Glomerular visceral epithelial cell (primary cell): ENCODE results near the gene KATNA1.
"Not testable (repeated sequence)": the region's sequence is repeated elsewhere in the genome, so short reads cannot be mapped to it uniquely, and the experiment has no call there.

Source experiments
- DNase-seq: peaks from one replicate; pipeline ENCODE4 v3.0.0-alpha.2; 2016; ENCODE audit errors: extremely low spot score

KATNA1 gene

DNA sequence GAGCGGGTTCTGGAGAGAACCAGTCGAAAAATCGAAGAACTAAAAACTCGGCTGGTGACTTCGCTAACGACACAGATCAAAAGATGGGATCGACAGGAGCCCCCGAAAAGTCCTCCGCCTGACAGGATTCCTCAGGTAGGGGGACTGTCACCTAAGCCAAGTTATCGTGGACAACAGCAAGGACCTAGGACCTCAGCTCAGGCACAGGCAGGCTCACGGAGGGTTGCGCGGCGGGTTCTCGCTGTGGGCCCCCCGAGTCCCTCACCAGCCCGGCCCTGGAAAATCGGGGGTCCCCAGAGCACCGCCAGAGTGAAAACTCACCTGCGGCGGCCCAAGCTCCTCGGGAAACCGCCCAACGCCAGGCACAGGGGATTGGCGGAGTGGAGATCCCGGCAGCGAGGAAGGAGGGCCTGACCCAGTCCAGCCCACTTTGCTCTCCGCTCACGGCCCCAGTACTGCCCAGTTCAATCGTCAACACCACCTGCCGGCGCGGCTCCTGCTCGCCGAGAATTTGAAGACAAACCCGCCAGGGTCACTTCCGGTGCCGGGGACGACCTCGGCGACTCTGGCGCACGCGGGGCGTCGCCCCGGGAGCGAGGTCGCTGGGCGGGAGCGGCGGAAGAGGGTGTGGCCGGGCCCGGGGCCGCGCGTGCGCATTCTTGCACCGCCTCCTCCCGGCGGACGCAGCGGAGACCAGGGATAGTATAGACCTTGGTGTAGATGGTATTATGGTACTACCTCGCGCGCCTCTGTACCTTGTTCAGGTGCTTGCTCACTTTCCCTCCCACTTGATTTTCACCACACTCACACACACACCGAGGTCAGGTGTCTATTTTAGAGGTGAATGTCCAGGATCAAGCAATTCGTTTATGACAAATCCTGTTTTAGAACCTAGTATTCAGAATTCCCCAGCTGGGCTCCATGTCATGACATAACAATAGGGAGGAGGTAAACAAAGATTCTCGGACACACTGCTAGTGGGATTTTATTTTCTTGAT lies at the start of gene KATNA1:
Gene KATNA1 (minus strand): TSS at position 567 of the 998 bp plus-strand sequence. CDS start 10,167 bp downstream, outside the sequence.
- DNase-seq: peak; percentile 93

DNA sequence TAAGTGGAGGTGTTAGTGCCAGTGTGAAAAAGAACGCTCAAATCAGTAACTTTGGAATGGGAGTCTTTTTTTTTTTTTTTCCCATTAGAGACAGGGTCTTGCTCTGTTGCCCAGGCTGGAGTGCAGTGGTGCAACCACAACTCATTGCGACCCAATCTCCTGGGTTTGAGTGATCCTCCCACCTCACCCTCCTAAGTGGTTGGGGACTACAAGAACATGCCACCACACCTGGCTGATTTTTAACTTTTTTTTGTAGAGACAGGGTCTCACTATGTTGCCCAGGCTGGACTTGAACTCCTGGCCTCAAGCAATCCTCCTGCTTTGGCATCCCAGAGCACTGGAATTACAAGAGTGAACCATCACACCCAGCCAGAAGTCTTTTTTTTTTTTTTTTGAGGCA lies 49.7 kb upstream of the KATNA1 start:
- no peak for DNase-seq

DNA sequence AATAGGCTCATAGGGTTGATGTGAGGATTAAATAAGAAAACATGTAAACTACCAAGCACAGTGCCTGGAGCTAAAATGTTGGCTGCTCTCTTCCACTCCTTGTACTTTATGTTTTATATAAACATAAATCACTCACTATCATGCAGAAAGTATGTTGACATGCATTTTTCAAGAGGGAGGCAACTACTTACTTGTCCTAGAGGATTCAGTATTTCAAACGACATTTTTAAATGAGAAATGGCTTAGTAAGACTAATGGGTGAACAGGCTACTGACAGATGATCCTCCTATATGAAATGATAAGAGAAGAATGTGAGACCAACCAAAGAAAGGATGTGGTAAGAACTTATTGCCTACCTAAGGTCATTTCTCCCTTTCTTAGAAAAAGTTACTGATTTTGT lies 48.4 kb upstream of the KATNA1 start:
- DNase-seq: no peak

GRCh38 chr6:149694921-149695320 lies 46.4 kb upstream of the KATNA1 start:
- no peak for DNase-seq

- no peak for DNase-seq
Measured at GRCh38 chr6:149691201-149691600, 42.7 kb upstream of the KATNA1 start.

DNA sequence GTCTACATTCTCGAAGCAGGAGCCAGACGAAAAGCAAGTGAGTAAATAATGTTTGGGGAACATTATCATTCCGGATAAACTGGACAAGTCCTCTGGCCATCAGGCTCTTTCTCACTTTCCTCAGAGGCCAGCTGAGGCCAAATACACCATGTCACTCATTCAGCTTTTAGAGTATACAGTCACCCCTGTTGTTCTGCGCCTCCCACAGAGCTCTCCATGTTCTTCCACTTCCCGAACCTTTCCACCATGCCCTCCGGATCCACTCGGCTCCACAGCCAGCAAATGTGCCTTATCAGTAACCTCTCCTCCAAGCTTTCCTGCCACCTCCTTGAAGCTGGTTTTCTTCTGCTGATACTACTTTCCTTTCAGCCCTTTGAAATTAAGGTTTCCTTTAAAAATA lies 37.7 kb upstream of the KATNA1 start:
- DNase-seq: no peak

DNA sequence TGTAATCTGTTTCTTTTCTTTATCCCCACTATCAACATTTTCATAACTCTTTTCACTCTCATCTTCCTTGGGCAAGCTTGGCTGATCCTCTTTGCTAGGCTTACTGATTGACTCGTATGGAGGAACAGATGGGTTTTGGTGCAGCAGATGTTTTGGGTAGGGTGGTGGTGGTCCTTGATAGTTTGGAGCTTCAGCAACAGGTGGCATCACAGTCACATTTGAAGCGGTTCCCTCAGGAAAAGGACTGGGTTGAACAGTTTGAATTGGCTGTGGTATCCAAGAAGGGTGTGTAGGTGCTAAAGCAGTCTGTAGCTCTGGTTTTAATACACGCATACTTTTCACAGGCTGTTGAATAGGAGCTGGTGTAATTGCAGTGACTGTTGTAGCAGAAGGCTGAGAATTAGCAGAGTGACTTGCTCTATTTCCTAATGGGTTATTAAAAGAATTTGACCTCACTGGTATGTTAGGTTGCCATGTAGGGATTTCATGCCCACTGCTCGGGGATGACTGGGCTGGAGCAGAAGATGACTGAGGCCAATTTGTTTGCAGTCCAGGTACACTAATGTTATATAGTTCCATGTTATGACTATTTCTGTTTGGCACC lies 34.8 kb upstream of the KATNA1 start:
- DNase-seq: no peak

- DNase-seq: not testable (repeated sequence)
Measured at GRCh38 chr6:149681845-149682244, 33.3 kb upstream of the KATNA1 start.

DNA sequence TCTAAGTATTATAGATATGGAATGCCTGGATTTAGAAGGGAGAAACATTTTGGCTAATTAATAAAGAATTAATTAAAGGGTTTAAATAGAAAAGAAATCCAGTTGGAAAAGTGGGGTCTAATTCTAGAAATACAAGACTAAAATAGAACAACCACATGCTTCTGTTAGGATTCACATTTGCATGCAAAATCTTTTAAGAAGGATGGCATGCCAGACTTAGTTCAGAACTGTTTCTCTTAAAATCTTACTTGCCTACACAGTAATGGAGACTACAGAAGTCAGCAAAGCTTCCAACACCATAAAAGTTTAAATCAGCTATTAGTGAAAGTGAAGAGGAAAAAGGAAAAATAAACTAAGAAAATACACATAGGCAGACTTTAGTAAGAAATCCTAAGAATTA lies 32.7 kb upstream of the KATNA1 start:
- no peak for DNase-seq

DNA sequence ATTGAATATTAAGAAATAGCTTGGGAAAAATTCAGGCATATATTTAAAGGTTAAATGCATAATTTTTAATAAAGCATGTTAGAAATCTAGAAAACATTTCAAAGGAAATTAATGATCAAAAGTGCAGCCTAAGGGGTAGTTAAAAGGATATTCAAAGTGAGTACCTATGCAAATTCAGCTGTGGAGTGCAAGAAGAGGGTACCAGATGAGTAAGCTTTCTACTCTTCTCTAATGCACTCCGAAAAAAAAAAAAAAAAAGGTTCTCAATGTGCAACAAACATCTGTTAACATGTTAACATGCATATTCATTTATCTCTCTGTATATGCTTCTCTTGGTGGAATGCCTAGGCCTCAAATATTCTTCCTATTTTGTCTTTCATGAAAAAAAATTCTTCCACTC lies 32.0 kb upstream of the KATNA1 start:
- DNase-seq: no peak

GRCh38 chr6:149672265-149672664 lies 23.8 kb upstream of the KATNA1 start:
- DNase-seq: not testable (repeated sequence)

GRCh38 chr6:149660028-149660427 lies 11.5 kb upstream of the KATNA1 start:
- DNase-seq: no peak

- DNase-seq: no peak
Measured at GRCh38 chr6:149657441-149657840, 8.9 kb upstream of the KATNA1 start.

- DNase-seq: no peak
Measured at GRCh38 chr6:149651056-149651455, 2.5 kb upstream of the KATNA1 start.

DNA sequence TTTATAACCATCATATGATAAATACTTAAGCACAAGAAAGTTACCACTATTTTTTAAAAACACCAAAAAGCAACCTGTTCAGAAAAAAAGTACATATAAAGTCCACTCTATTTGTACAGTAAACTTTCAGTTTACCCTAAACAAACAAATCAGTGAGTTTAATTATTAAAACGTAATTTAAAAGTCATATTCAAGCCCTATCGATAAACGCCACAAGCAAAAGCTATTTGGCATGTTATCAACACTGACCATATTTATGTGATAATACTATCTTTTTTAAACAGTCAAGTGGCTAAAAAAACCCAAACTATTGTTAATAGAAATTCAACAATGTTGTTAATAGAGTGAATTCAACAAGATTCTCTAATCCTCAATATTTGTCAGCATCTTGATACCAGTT lies 1.9 kb downstream of the KATNA1 start:
- DNase-seq: no peak

GRCh38 chr6:149642829-149643580 lies 5.5 kb downstream of the KATNA1 start:
- no peak for DNase-seq

DNA sequence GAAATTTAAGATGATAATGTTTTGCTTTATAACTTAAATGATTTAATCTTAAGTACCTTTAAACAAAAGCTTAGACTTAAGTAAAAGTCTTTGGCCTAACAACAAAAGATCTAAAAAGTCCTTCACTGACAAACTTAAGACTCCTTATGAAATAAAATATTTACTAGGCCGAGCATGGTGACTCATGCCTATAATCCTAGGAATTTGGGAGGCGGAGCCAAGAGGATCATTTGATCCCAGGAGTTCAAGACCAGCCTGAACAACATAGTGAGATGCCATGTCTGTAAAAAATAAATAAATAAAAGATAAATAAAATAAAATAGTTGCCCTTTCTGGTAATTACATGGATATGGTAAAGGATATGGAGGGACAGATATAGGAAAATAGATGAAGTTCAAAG lies 12.4 kb downstream of the KATNA1 start:
- peak; percentile 49 for DNase-seq

DNA sequence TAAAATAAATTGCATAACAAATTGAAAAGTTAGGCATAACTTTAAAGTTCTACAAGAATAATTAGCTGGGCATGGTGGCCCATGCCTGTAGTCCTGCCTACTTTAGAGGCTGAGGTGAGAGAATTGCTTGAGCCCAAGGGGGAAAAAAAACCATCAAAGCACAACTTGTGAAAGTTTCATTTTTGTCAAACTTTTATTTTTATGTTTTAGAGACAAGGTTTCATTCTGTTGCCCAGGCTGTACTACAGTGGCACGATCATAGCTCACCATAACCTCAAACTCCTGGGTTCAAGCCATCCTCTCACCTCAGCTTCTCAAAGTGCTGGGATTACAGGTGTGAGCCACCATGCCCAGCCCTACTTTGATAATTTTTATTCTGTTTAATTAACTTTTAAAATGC lies 14.2 kb downstream of the KATNA1 start:
- DNase-seq: no peak

- no peak for DNase-seq
Measured at GRCh38 chr6:149628875-149629510, 19.5 kb downstream of the KATNA1 start.

- no peak for DNase-seq
Measured at GRCh38 chr6:149627672-149628071, 20.8 kb downstream of the KATNA1 start.

- DNase-seq: no peak
Measured at GRCh38 chr6:149615805-149616204, 32.7 kb downstream of the KATNA1 start.

- no peak for DNase-seq
Measured at GRCh38 chr6:149614337-149614736, 34.2 kb downstream of the KATNA1 start.
